Neural crest cell (in vitro differentiated cells): ENCODE data around the gene TP63. TPM values are rescaled to one million over a fixed set of nuclear protein-coding genes. Genes with fewer than 3 reads are reported as not detected.

Experiments used
- DNase-seq: peaks from one replicate; pipeline ENCODE4 v3.0.0; 2021; ENCODE audit warnings: low read depth, mixed read lengths, low spot score
- H3K27ac Mint-ChIP-seq: one replicate; pipeline ENCODE4 v1.8.0; 2021; ENCODE audit warnings: mild to moderate bottlenecking, mixed read lengths; ENCODE audit not compliant: unreplicated experiment
- H3K27me3 Mint-ChIP-seq: 2 replicates; pipeline ENCODE4 v1.8.0; 2021; ENCODE audit warnings: low read depth, mild to moderate bottlenecking, mixed read lengths
- H3K36me3 Mint-ChIP-seq: 2 replicates; pipeline ENCODE4 v1.8.0; 2021; ENCODE audit warnings: low read depth, mild to moderate bottlenecking, mixed read lengths
- H3K4me1 Mint-ChIP-seq: 2 replicates; pipeline ENCODE4 v1.8.0; 2021; ENCODE audit warnings: mixed read lengths
- H3K4me3 Mint-ChIP-seq: one replicate; pipeline ENCODE4 v1.8.0; 2021; ENCODE audit warnings: mild to moderate bottlenecking, mixed read lengths
- H3K9me3 Mint-ChIP-seq: 2 replicates; pipeline ENCODE4 v1.8.0; 2021; ENCODE audit warnings: mixed read lengths
- CTCF ChIP-seq: fragments of 200-600 bp; sonication (generic); conservative IDR thresholded peaks from 2 replicates; pipeline ENCODE4 v1.5.0; 2021; ENCODE audit warnings: antibody characterized with exemption, mild to moderate bottlenecking
- total RNA-seq: library from RNA; stranded (reverse); gene quantifications from 2 replicates; pipeline ENCODE4 v1.2.1, GENCODE V29; 2021

The TP63 gene
- total RNA-seq, 1 donor from 2014 or later = 0.21 TPM

- no peak for TF ChIP-seq CTCF
- no peak overlapping the region for H3K27ac Mint-ChIP-seq
- no peaks in the 10 kb centered on the region for H3K4me1 Mint-ChIP-seq
- H3K27me3 Mint-ChIP-seq = no peaks in the 10 kb centered on the region
- no peak overlapping the region for H3K4me3 Mint-ChIP-seq
- no peaks in the 10 kb centered on the region for H3K36me3 Mint-ChIP-seq
- H3K9me3 Mint-ChIP-seq = no peaks in the 10 kb centered on the region
- no peak for DNase-seq
Observed at GRCh38 chr3:189727158-189727557, 96.0 kb downstream of the TP63 start.

- no peaks in the 10 kb centered on the region for H3K36me3 Mint-ChIP-seq
- no peaks in the 10 kb centered on the region for H3K27me3 Mint-ChIP-seq
- H3K4me1 Mint-ChIP-seq = no peaks in the 10 kb centered on the region
- no peak for DNase-seq
- no peaks in the 10 kb centered on the region for H3K9me3 Mint-ChIP-seq
- H3K27ac Mint-ChIP-seq = no peak overlapping the region
- TF ChIP-seq CTCF = no peak
- H3K4me3 Mint-ChIP-seq = no peak overlapping the region
Observed at GRCh38 chr3:189727898-189728297, 96.7 kb downstream of the TP63 start.

- no peak for DNase-seq
- H3K36me3 Mint-ChIP-seq = no peaks in the 10 kb centered on the region
- no peak overlapping the region for H3K27ac Mint-ChIP-seq
- no peak for TF ChIP-seq CTCF
- no peaks in the 10 kb centered on the region for H3K4me1 Mint-ChIP-seq
- H3K4me3 Mint-ChIP-seq = no peak overlapping the region
- H3K27me3 Mint-ChIP-seq = no peaks in the 10 kb centered on the region
- no peaks in the 10 kb centered on the region for H3K9me3 Mint-ChIP-seq
Observed at GRCh38 chr3:189728915-189729314, 97.7 kb downstream of the TP63 start.

- Mint-ChIP-seq H3K27me3 (no peaks in the 10 kb centered on the region), H3K4me1 (no peaks in the 10 kb centered on the region), H3K4me3 (no peak overlapping the region), H3K9me3 (no peaks in the 10 kb centered on the region), H3K27ac (no peak overlapping the region), H3K36me3 (no peaks in the 10 kb centered on the region)
- no peak for TF ChIP-seq CTCF
- no peak for DNase-seq
Observed at GRCh38 chr3:189734061-189734460, 102.9 kb downstream of the TP63 start.

GRCh38 chr3:189735913-189736312 lies 104.7 kb downstream of the TP63 start:
- Mint-ChIP-seq H3K27ac (no peak overlapping the region), H3K36me3 (no peaks in the 10 kb centered on the region), H3K4me1 (no peaks in the 10 kb centered on the region), H3K4me3 (no peak overlapping the region), H3K9me3 (no peaks in the 10 kb centered on the region), H3K27me3 (no peaks in the 10 kb centered on the region)
- TF ChIP-seq CTCF = no peak
- no peak for DNase-seq

- Mint-ChIP-seq H3K27me3 (no peaks in the 10 kb centered on the region), H3K36me3 (no peaks in the 10 kb centered on the region), H3K9me3 (no peaks in the 10 kb centered on the region), H3K27ac (no peak overlapping the region), H3K4me1 (no peaks in the 10 kb centered on the region), H3K4me3 (no peak overlapping the region)
- no peak for DNase-seq
- TF ChIP-seq CTCF = no peak
Observed at GRCh38 chr3:189737071-189737470, 105.9 kb downstream of the TP63 start.
